Occipital lobe (tissue), 2 donors: ENCODE data around the gene ADH4. TPM values are rescaled to one million over a fixed set of nuclear protein-coding genes. Genes with fewer than 3 reads are reported as not detected.
"Not testable (repeated sequence)": the region's sequence is repeated elsewhere in the genome, so short reads cannot be mapped to it uniquely, and the experiment has no call there.

ENCODE experiments used
- DNase-seq: peaks from one replicate; lab custom pipeline; 2025; lab: John Stamatoyannopoulos, UW
- total RNA-seq: library from RNA; depleted of rRNA; stranded (reverse); fragments of >200 nt; gene quantifications from one replicate; pipeline ENCODE4 v1.2.3, GENCODE V29; 2014

The ADH4 gene
- not detected for total RNA-seq

DNA sequence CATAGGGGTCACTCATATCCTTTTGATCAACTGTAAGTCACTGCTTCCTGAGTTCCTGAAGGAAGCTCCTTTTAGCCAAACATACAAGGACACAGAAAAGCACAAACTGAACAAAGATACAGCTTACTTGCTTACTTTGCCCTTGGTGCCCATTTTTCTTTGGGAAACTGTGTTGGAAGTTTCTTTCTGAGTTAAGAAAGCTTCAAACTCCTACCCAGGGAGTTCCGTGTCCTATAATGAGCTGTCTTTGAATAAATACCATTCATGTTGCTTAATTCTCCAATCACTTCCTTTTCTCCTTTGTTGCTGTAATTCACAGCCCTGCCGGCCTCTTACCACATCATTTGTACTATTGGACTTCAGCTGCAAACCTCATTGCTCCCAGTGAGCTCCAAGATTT is at the start of gene ADH4:
Gene ADH4 (minus strand): TSS at position 228 of the 400 bp plus-strand sequence. CDS start 75 bp downstream, at position 153.
- DNase-seq: no peak

DNA sequence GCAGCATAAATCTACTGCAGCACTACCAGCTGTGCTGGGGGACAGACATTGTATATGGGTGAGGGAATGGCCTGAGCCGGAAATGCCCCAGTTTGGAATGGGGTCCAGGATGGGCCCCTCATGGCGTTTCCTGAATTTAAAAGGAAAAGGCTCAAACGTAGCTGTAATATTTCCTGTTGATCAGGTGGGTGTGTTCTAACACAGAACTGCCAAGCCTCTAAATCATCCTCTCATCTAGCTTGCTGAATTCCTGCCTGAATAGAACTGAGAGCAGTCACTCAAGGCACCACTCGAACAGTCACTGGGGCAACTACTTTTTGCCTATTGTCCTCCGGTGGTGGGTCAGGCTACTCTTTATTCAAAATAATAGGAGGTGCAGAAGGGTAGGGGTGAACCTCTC is 46.2 kb upstream of the ADH4 start:
- no peak for DNase-seq

- not testable (repeated sequence) for DNase-seq
Measured at GRCh38 chr4:99189900-99190299, 45.8 kb upstream of the ADH4 start.

- no peak for DNase-seq
Measured at GRCh38 chr4:99186029-99186428, 41.9 kb upstream of the ADH4 start.

DNA sequence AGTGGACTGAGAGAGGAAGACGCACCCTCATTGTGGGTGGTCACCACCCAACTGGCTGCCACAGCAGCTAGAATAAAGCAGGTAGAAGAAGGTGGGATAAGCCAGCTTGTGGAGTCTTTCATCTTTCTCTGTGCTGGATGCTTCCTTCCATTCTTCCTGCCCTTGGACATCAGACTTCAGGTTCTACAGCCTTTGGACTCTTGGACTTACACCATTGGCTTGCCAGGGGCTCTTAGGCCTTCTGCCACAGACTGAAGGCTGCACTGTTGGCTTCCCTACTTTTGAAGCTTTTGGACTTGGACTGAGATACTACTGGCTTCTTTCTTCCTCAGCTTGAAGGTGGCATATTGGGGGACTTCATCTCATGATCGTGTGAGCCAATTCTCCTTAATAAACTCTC is 41.5 kb upstream of the ADH4 start:
- DNase-seq: no peak

GRCh38 chr4:99180382-99181070 is 36.4 kb upstream of the ADH4 start:
- no peak for DNase-seq

DNA sequence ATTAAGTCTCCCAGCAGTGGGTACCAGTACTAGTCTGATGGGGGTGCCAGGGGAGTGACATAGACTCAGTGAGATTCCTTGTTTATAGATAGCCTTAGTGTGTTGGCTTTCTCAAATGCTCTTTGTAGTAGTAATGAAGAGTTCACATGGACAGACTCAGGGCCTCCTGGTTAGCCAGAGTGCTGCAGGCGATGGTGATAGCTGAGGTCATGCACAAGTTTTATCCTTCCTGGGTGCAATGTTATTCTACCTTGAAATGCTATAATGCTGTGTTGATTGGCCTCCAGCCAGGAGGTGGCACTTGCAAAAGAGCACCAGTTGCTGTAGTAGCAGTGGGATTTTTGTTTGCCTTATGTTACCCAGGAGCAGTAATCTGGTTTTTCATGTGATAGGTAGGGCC is 35.5 kb upstream of the ADH4 start:
- DNase-seq: no peak

GRCh38 chr4:99179178-99179577 is 35.1 kb upstream of the ADH4 start:
- no peak for DNase-seq

DNA sequence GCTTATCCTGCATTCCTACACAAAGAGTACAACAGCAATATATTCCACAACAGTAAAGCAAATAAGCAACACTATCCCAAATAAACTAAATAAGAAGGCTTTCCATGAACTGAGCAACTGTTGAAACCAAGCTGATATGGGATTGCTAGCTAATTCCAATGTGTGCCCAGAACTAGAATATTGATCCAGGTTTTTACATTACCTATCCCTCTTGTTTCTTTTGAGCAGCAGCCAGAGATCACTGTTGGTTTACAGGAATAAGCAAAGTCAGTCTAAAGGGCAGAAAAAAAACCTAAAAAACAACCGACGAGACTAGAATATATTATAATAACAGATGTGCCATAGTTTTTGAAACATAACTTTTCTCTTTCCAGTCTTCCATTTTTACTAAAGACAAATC is 22.4 kb upstream of the ADH4 start:
- no peak for DNase-seq

- DNase-seq: no peak
Measured at GRCh38 chr4:99165978-99166377, 21.9 kb upstream of the ADH4 start.

GRCh38 chr4:99161373-99162099 is 17.4 kb upstream of the ADH4 start:
- DNase-seq: no peak

GRCh38 chr4:99159699-99160098 is 15.6 kb upstream of the ADH4 start:
- no peak for DNase-seq

DNA sequence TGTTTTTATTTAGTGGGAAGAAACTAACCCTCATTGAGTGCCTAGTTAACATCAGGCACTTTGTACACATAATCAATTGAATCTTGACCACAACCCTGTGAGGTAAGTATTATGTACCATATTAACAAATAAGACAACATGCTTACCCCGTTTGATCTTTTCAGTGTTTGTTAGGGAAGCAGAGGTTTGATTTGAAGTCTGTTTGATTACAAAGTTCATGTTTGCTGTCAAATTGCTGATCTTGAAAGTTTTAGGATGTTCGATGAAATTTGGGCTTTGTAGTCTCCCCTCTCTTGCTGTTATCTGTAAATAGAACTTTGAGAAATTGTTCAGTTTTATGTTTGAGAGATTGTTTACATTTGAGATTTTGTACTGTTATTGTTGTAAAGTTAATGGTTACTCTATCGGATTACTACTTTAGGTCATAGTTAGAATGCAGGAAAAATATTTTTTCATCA is 13.4 kb upstream of the ADH4 start:
- no peak for DNase-seq

DNA sequence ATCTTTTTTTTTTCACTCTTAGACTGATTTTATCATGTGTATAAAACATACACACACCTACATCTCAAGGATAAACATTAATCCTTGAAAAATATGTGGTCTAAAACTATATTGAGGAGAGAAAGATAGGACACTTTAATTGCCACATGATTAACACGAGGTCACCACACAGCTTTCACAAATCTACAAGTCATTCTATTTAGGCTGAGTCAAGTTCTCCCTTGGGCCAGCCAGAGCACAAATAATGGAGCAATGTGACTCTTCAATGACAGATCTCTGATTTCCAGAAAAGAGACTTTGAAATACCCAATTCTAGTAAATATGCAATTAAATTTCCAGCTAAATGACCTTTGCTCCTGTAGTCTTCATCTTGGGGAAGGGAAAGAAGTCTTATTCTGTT is 12.9 kb upstream of the ADH4 start:
- DNase-seq: no peak

GRCh38 chr4:99154658-99155342 is 10.7 kb upstream of the ADH4 start:
- no peak for DNase-seq

DNA sequence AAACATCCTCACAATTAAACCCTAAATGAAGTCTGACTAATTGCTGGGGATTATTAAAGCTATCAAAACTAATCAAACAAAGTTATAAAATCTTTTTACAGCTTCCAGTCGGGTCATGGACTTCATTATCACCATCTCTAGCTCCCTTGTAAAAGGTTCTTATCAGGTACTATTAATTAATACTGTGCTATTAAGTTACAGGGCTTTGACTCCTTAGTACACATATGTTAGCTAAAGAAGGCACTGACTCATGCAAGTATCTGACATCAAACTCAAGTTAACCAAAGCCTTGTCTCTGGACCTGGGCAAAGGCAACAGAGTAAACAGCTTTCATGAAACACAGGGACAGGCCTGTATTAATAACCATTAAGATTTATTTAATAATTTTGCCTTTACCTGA is 7.9 kb upstream of the ADH4 start:
- DNase-seq: no peak

DNA sequence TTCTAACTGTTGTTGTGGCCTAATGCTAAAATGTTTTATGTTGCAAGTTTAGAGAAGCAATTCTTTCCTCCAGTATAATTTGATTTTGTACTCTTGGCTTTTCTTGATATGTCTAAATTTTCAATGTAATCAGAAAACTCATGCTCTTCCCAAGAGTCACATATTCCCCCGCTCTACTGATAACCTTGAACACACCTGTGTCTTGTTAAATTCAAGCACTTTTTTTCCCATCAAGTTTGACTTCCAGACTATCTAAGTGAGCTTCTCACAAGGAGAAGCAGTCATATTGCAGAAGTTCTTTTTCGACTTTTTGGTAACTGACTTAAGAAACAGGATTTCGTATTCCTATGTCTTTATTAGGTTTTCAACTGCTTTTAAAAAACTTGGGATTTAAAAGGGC is 7.4 kb upstream of the ADH4 start:
- no peak for DNase-seq

GRCh38 chr4:99149426-99150019 is 5.4 kb upstream of the ADH4 start:
- DNase-seq: no peak

- DNase-seq: no peak
Measured at GRCh38 chr4:99148550-99148949, 4.5 kb upstream of the ADH4 start.

DNA sequence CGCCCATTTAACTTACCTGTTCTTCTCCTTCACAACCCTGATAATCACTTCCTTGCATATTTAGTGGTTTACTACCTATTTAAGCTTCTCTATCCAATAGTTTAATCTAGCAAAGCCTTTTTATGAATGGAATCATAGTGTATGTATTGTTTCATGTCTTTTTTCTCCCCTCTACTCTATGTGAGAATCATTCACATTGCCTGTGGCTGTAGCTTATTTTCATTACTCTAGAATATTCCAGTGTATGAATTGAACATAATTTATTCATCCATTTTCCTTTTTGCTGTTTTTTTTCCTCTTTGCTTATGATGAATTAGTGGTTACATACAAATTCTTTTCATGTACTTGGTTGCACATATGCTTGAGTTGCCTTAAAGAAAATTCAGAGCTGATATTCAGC is 490 bp upstream of the ADH4 start:
- no peak for DNase-seq

- DNase-seq: no peak
Measured at GRCh38 chr4:99136329-99136728, 7.8 kb downstream of the ADH4 start.

DNA sequence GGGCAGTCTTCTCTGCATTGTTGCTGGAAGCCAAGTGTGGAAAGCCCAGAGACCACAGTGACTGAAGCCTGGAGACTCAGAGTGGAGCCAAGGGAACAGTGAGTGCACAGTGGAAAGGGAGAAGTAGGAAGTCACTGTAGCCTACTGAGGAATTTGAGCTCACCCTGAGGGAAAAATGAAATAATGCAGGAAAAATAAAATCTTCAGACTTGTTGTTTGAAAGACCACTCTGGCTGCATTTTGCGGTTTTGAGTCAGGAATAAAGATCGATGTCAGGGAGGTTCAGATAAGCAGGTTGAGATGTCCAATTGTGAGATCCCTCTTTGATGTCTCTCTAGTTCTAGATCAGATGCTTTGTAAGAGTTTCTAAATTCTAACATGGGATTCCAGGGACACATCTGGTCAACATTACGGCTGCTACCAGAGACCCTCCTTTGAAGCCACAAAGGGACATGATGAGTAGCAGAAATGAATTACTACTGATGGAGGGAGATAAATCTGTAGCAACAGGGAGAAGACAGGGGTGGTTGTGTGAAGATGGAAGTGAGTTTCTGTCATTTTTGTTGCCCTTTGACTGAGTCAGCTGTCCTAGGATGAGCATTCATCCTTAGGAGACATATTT is 8.4 kb downstream of the ADH4 start:
- DNase-seq: no peak
